CD4-positive, alpha-beta T cell treated with Interleukin-4 for 1 hour (primary cell): Measurements from ENCODE around the gene HAO1.
"Not testable (repeated sequence)": the region's sequence is repeated elsewhere in the genome, so short reads cannot be mapped to it uniquely, and the experiment has no call there.

Source experiments
- DNase-seq, 2 donors: peaks; one replicate each; pipeline ENCODE4 v3.0.0-alpha.2; 2020 to 2022

The HAO1 gene

DNA sequence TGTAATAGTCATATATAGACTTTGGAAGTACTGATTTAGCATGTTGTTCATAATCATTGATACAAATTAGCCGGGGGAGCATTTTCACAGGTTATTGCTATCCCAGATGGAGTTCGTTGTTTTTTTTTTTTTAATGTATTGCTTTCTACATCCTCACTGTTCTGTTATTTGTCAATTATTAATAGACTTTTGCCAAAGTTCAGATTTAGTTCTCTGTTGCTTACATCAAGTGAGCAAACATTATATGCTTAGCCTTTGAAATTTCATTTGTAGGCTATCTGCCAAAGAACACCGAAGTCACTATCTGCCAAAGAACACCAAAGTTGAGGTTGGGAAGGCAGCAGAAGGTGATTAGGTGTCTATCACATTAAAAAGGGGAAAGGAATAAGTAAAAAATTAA, at the start of gene HAO1:
HAO1 (minus strand) TSS at position 118 of the 400 bp plus-strand sequence; CDS start at position 82, 36 bp downstream.
- DNase-seq = no peak

DNA sequence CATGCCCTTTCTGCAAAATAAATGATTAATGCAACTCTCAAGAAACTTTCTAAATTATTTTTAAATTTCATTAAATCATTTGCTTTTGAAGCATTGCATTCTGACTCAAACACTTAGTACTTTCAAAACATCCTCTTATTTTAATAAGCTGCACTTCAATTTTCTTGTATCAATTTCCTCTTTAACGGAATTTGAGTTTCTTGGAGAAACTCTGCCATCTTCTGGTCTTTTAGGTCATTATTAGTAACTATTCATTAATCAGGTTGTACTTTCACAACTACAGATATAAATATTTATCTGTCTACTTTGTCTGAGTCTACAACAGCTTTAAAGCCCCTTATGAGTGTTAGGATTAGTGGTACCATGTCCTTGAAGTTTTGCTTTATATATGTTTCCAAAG, 49.1 kb upstream of the HAO1 start:
- no peak for DNase-seq

DNA sequence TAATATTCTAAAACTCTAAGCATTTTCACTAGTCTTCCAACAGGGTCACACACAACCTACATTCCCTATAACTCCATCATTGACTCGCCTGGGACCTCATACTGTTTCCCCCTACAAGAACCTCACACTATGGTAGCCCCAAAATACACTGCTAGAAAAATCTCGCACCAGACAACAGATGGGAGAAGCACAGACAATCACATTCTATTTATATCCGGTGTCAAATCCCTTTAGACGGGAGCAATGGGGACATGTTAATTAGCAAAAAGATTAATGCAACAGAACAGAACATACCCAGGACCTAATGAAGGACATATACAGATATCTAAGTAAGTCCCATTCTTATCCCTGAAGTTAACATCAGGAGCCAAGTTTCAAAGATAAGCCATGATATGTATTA, 45.7 kb upstream of the HAO1 start:
- DNase-seq = no peak

DNA sequence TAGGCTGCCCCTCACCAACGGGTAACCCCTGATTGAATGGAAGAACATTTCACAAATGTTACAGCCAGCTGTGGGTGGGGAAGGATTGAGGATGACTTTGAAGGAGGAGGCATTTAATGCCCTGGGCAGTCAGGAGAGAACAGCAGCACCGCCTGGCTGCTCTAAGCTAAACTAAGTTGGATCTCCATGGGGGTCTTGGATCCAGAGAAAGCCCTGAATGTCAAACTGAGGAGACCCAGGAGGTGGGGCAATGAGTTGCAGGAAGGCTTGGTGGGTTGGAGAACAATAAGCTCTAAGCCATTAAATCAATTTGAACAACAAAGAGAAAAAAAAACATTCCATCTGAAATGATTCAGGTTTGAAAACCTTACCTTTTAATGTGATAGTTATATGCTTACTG, 43.9 kb upstream of the HAO1 start:
- no peak for DNase-seq

DNA sequence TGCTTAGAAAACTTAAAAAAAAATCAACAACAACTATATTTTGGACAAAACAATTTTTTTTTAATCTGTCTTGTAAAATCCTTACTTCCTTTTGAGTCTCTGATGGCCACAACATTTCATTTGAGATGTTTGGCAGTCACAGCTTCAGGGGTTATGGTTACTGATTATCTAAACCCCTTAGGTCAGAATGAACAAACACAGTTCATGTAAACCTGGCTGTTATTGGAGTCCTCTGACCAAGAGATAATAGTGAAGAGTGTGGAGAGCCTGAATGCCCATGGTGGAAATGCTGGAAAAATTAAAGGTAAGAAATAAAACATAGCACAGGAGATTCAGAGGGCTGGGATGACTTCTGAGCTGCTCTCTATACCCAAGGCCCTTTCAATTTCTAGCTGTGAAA, 41.1 kb upstream of the HAO1 start:
- DNase-seq = no peak

DNA sequence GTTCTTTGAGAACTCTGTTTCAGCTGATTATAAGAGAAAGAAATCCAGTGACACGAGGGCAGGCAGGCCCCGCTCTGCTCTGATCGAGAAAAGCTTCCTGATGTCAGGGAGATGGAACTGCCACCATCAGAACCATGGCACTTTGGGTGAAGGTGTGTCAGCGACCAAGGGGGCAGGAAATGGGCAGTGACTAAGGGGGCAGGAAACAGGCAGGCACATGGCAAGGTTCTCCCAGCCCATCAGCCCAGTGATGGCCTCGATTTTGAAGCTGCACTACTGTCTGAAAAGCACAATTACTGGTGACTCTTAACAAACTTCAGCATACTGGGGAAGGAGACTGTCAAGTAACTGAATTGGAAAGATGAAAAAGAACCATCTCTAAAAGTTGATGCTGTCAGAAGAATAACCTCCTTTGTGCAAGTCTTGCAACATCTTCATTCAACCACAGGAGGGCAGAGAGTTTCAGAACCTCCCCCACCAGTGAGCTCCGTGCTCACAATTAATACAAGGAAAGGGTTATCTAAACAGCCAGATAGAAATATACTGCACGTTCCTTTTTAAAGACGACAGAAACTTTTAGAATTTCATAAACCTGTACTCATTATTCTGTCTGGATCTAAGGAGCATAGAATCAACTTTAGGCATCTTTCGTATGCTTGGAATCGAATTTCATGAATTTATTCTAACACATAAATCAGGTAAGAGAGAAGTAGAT, 40.2 kb upstream of the HAO1 start:
- DNase-seq = peak in 1 of 2 donors; percentile 32

DNA sequence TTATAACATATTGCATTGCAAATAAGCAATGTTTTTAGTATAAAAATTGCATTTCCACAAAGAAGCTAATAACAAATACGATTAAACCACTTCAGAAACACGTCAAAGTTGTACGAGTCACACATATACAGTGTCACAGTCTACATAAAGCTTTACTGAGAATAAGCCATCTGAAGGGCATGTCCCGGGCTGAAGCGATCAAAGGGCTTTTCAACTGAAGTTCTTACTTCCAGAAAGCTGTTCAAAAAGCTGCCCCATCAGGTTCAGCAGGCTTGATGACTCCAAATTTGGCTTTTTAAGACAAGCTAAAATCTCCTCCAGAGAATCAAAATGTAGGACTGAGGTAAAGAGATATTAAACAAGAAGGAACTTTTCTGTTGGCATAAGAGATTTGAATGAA, 37.5 kb upstream of the HAO1 start:
- DNase-seq = no peak

DNA sequence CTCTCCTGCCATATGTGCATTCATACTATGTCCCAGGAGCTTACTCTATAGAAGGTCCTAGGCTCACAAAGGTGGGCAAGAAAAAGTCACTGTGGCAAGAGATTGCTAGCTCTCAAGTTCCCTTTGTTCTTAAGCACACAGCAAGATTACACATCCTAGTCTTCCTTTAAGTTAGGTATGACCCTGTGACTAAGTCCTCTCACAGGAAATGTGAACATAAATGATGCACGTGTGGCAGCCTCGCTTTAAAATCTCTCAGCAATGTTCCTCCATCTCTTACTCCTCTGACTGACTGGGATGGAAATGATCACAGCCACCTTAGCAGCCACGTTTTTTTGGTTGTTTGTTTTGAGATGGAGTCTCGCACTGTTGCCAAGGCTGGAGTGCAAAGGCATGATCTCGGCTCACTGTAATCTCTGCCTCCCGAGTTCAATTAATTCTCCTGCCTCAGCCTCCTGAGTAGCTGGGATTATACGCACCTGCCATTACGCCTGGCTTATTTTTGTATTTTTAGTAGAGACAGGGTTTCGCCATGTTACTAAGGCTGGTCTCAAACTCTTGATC, 35.7 kb upstream of the HAO1 start:
- DNase-seq = no peak

DNA sequence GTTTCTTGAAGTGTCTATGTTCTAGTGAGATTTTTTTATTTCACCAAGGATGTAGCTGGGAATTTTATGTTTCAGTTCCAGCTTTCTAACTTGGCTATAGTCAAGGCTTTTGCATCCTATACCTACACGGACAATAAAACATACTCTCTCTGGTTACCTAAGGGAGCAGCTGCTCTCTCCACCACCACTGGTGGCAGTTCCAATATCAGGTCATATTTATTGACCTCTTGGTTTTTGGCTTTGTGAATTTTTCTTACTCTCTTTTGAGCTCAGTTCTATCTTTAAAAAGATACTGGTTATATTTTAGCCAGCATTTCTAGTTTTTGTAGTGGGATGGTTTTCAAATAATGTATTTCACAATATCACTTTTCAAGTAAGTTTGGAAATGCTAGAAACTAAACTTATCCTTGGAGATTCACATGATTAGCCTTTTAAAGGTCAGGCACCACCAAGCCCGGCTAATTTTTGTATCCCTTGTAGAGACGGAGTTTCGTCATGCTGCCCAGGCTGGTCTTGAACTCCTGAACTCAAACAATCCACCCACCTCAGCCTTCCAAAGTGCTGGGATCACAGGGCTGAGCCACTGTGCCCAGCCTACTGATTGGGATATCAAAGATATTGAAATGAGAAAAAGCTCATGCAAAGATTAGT, 34.7 kb upstream of the HAO1 start:
- DNase-seq = no peak

DNA sequence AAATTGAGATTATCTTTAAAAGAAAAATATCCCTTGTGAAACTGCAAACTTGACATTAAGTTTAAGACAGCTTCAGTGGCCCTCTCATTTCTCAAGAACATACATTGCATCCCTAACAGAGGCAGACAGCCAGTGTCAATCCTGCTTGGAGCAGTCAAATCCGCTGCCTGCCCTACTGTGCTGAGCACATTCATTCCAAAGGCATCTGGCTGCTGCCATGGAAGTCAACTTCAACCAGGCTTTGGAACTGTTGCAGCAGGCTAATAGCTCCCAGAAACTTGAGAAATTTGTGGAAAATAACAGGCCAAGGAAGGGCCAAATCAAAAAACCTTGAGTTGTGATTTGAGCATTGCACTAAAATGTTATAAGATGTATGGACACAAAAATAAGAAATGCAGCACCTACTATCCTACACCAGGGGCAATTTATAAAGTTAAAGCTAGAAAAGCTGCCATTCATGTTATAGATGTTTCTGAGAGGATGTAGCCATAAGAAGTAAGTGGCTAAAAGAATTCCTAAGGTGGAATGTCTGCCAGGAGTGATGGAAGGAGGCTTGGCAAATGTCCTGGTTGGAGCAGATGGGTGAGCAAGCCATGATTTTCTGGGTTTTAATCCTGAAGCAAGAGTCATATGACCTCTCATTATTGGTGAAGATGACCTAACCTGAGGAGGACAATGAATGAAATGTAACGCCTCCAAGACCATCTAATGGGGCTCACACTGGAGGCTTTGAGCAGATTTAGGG, 31.4 kb upstream of the HAO1 start:
- no peak for DNase-seq

DNA sequence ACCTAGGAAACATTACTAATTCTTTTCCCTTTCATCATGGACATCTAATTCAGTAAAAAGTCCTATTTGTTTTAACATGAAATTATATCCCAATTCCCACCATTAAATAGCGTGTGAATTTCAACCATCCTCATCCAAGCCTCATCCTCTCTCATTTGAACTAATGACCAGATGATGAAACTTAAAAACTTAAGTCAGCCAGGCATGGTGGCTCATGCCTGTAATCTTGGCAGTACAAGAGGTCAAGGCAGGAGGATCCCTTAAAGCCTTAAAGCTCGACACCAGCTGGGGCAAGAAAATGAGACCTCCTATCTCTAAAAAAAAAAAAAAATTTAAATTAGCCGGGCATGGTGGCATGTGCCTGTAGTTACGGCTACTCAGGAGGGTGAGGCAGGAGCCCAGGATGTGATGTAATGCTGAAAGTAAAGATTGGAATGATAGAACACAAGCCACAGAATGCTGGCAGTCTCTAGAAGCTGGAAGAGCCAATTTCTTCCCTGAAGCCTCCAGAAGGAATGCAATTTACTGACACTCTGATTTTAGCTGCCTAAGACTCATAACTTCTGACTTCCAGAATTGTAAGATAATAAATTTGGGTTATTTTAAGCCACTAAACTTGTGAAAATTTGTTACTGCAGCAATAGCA, 27.1 kb upstream of the HAO1 start:
- DNase-seq = no peak

DNA sequence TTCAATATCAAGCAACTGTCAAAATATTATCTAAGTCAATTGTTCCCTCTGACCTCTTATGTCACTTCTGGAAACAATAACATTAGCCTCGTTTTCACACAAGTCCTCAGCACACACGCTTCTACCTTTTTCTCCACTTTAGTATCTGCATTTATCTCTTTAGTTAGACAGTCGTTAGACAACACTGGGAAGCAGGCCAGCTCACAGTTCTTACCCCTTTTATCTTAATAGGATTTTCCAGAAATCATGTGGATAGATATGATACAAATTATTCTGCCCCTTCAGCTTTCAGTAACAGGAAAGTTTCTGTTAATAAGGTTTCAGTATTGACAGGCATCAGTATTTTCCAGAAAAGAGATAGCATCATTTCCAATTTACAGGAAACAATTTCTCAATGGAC, 25.9 kb upstream of the HAO1 start:
- DNase-seq = no peak

DNA sequence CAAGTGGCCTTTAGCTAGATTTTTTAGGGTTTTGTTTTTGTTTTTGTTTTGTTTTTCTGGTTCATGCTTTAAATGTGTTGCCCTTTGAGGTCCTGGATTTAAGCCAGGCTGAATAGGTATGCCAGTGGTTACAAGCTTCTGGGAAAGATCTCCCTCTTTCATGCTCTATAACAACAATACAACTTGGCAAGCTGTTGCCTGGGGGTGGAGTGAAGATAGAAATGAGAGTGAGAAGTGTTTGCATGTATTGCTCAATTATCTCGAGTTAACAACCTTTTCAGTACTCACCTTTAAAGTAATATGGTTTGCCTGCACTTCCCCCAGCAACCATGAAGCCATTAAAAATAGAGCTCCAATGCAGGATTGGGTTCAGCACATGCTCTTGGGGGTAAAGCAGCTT, 19.2 kb upstream of the HAO1 start:
- no peak for DNase-seq

DNA sequence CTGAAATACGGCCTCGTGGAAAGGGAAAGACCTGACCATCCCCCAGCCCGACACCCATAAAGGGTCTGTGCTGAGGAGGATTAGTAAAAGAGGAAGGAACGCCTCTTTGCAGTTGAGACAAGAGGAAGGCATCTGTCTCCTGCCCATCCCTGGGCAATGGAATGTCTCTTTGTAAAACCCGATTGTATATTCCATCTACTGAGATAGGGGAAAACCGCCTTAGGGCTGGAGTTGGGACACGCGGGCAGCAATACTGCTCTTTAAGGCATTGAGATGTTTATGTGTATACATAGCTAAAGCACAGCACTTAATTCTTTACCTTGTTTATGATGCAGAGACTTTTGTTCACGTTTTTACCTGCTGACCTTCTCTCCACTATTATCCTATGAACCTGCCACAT, 16.3 kb upstream of the HAO1 start:
- DNase-seq = not testable (repeated sequence)

DNA sequence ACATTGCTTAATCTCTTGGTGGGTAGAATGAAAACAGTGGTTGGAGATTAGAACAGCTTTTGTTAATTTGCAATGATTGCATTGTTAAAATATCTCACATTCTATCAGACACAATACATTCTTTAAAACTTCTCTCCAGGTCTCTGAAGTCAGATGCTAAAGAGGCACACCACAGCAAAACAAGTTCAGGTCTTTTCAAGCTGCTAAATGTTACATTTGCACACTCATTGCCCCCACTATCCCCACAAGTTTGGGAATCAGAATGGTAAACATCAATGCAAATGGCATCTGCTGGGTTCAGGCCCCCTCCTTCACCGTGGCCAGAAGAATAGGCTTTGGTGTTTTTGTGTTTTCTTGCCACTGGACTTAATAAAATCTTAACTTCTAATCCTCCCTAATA, 10.1 kb upstream of the HAO1 start:
- DNase-seq = no peak

DNA sequence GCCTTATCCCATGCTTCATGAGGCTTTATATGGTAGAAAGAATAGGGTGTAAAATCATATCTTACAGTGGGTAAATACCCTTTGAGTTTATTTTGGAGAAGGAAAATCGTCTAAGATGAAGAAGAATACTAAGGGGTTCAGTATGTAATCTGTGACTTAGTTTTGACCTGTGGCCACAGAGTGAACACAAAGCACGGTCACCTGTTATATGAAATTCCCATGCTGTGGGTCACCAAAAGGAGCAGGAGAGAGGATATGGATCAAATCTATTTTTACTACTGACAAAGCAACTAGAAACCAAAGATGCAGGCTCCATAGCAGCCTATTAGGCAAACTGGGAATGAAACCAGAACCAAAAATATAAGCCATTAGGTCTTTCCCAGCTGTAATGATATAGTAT, 3.6 kb upstream of the HAO1 start:
- no peak for DNase-seq

DNA sequence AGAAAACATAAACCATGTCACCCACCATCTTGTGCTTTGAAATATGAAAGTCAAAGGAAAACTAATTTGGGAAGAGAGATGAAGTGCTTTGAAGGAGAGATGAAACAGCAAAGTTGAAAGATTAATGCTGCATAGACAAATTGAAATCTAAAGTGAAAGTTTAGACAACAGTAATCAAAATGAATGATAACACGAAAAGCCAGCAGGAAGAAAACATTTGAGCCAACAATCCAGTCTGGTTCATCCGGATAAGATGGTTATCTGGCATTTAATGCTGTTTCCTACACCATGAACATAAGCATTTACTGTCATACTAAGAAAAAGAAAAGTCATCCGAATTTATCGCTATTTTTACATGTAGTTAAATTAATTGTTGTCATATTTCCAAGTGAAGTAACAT, 595 bp downstream of the HAO1 start:
- no peak for DNase-seq

DNA sequence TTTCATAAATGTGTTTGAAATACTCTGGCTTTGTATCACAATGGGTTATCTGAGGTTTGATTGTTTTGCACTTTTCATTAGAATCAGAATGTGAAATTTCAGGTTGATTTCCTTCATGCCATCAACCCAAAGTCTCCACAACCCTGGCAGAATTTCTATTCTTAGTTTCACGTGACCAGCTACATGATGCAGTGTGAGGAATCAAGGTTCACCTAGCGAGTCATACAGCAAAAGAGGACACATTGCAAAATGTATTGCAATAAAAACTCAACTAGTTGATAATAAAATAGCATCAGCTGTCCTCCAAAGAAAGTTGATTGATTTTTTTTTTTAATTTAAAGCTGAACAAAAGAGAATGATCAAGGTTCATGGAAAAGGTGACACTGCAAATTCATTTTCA, 2.2 kb downstream of the HAO1 start:
- no peak for DNase-seq

DNA sequence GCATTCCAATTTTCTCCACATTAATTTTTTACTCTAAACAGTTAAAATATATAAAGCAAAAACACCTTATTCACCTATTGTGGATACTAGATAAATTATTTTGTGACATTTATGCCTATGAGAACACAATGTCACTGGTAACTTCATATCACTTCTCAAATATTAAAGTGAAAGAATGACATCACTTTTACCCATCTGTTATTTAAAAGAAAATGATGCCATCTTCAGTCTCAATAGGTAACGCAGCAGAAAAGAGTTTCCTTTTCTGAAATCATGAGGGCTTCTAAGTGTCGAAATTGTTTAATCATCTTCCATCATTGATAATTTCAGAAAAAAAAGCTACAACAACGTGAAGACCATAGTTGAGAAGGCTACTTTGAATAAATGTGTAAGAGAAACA, 2.9 kb downstream of the HAO1 start:
- DNase-seq = no peak

DNA sequence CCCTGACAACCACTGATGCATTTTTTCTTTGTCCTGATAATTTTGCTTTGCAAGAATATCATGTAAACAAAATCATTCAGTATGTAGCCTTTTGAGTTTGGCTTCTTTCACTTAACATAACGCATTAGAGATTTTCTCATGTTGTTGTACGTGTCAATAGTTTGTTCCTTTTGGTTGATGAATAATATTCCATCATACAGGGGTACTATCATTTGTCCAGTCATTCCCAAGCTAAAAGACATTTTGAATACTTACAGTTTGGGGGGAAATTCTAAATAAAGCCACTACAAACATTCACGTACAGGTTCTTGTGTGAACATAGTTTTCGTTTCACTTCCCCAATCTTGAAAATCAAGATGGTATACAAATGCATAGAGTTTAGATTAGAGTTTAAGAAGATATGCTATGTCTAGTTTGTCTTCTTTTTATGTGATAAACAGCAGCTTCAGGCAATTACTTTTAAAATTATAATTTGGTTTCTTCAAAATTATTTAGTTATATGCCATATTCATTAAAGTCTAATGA, 5.2 kb downstream of the HAO1 start:
- DNase-seq = no peak

DNA sequence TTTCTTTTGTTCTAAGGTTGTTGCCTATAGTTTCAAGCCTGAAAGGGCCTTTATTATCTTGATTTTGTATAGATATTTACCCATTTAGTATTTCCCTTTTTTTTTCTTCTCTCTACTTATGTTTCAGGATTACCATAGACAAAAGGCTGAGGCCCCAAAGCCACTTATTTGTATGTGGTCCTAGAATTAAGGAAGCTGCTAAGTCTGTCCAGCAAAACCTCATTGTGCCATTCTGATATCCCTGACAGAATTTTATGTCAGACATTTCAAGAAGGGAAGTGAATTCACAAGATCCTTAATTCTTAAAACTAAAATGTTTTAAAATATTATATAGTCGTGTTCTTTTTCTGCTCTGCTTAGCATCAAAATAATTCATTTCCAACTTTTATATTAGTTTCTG, 6.9 kb downstream of the HAO1 start:
- no peak for DNase-seq

DNA sequence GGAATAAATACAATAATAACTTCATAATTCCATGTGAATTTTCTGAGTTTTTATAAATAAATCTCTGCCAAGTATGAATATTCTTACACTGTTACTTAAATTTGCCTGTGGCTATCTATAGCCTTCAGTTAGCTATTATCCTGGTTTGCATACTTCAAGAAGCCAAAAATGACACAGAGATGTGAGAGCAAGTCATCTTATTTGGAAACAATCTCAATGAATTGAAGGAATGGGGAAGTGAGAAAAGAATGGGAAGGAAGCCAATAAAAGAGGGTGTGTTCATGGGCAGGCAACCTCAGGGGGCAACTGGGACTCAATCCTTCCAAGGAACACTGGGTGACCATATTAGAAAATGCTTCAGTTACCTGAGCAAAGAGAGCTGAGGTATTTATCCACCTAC, 9.9 kb downstream of the HAO1 start:
- no peak for DNase-seq

DNA sequence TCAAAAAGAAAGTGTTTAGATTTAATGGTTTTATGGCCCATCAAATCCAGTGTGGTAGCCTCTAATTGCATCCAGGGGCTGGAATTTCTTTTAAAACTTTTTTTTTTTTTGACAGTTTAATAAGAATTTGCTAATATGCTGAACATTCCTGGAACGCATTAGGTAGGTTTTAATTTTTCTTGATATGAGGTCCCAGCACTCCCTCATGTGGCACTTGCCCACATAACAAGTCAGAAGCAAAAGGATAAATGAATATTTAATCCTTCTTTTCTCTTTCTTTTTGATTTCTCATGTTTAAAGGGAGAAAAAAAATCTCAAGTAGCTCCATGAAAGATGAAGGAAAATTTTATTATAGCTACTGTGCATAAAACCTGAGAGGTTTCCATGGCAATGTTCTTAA, 13.5 kb downstream of the HAO1 start:
- no peak for DNase-seq
